Left kidney (tissue), 2 donors: ENCODE measurements around the gene CHST9. TPM values are rescaled to one million over a fixed set of nuclear protein-coding genes. Genes with fewer than 3 reads are reported as not detected.

ENCODE experiments used
- DNase-seq: peaks from one replicate; pipeline ENCODE4 v3.0.0-alpha.2; 2013
- polyA plus RNA-seq: library from polyadenylated mRNA; unstranded; fragments of 120-200 nt; gene quantifications from one replicate; pipeline ENCODE4 v1.2.1, GENCODE V29; 2013; ENCODE audit not compliant: insufficient read length

CHST9 gene
- polyA plus RNA-seq, 1 donor = 5.3 TPM

- no peak for DNase-seq
Measured at GRCh38 chr18:26864658-26865057, 320.4 kb downstream of the CHST9 start.

GRCh38 chr18:26863921-26864497 is 321.1 kb downstream of the CHST9 start:
- DNase-seq = no peak

- peak; percentile 53 for DNase-seq
Measured at GRCh38 chr18:26863122-26863879, 321.8 kb downstream of the CHST9 start.

GRCh38 chr18:26862084-26862483 is 323.0 kb downstream of the CHST9 start:
- no peak for DNase-seq
